Osteocyte (in vitro differentiated cells): ENCODE results near the gene ADAMTSL2. TPM values are rescaled to one million over a fixed set of nuclear protein-coding genes. Genes with fewer than 3 reads are reported as not detected.

ENCODE experiments used
- DNase-seq: peaks from one replicate; pipeline ENCODE4 v3.0.0; 2021; ENCODE audit warnings: mixed read lengths; ENCODE audit not compliant: unreplicated experiment; ENCODE audit errors: extremely low spot score
- H3K27ac Mint-ChIP-seq: one replicate; pipeline ENCODE4 v1.8.0; 2021; ENCODE audit warnings: mild to moderate bottlenecking, mixed read lengths; ENCODE audit not compliant: unreplicated experiment
- H3K27me3 Mint-ChIP-seq: one replicate; pipeline ENCODE4 v1.8.0; 2021; ENCODE audit warnings: mixed read lengths; ENCODE audit not compliant: unreplicated experiment
- H3K36me3 Mint-ChIP-seq: one replicate; pipeline ENCODE4 v1.8.0; 2021; ENCODE audit warnings: mixed read lengths; ENCODE audit not compliant: unreplicated experiment
- H3K4me1 Mint-ChIP-seq: one replicate; pipeline ENCODE4 v1.8.0; 2021; ENCODE audit warnings: mixed read lengths; ENCODE audit not compliant: unreplicated experiment
- H3K4me3 Mint-ChIP-seq: one replicate; pipeline ENCODE4 v1.8.0; 2021; ENCODE audit warnings: mild to moderate bottlenecking, moderate library complexity, mixed read lengths; ENCODE audit not compliant: unreplicated experiment
- H3K9me3 Mint-ChIP-seq: one replicate; pipeline ENCODE4 v1.8.0; 2021; ENCODE audit warnings: mixed read lengths; ENCODE audit not compliant: unreplicated experiment
- CTCF ChIP-seq: fragments of 200-600 bp; sonication (generic); IDR thresholded peaks from 2 replicates; pipeline ENCODE4 v1.5.0; 2021; ENCODE audit warnings: antibody characterized with exemption, mild to moderate bottlenecking, moderate library complexity
- total RNA-seq: library from RNA; stranded (reverse); gene quantifications from 2 replicates; pipeline ENCODE4 v1.2.1, GENCODE V29; 2021

The ADAMTSL2 gene
- total RNA-seq, 1 donor from 2014 or later, result 0.11 TPM

DNA sequence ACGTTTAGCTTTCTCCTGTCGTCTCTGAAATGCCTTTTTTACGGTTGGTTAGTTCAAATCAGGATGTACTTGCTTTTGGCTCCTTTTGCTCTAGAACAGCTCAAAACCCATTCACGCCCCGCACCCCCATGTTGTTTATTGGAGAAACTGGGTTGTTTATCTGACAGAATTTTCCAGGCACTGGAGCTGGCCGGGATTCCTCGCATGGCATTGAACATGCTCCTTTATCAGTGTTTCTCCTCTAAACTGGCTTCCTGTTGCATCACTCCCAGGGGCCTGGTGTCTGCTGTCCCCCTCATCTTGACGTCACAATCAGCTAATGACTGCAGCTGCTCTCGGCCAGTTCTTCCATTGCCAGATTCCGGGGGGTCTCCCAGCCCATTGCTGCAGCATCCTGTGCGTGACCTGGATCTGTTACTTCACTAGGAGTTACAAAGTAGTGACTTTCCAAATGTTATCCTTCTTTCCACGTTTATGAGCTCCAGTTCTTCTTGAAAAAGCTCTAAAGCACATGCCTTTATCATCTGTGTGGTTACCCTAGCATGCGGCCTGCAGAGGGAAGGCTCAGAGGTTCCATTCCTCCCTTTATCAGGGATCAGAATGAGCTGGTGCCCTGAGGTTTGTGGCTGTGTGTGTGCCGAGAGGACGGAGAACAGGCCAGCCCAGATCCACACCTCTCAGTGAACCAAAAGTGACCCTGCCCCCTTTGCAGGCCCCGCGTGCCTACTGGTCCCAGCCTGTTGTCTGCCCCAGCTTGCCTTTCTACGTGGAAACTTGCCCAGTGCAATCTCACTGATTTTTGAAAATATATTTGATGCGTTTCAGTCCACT lies 47.2 kb downstream of the ADAMTSL2 start:
- peaks cover 60% of the 10 kb centered on the region for H3K27me3 Mint-ChIP-seq
- H3K9me3 Mint-ChIP-seq, result no peaks in the 10 kb centered on the region
- no peak overlapping the region for H3K27ac Mint-ChIP-seq
- no peak for DNase-seq
- no peaks in the 10 kb centered on the region for H3K36me3 Mint-ChIP-seq
- peaks cover 17% of the 10 kb centered on the region for H3K4me1 Mint-ChIP-seq
- no peak overlapping the region for H3K4me3 Mint-ChIP-seq
- TF ChIP-seq CTCF, result no peak

DNA sequence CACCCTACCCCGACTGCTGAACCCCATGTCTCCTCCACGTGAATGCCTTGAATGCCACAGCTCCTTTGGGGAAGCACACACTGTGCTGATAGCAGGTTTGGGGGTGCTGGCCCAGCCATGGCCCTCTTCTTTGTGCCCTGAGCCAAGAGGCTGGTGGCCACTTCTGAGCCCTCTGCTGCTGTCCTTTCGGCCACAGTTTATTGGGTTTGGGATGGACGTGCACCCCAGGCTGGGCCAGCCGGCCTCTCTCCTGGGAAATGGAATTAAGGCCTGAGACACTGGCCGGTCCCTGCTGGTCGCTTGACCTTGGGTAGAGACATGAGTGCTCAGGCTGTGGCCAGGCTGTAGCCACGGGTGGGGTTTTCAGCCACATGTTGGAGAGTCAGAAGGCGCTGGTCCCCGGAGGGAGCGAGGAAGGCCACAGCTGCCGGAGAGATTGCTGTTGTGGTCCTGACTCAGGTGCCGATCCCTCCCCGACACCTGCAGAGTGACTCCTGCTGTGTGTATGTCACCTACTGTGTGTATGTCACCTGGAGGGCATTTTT lies 48.1 kb downstream of the ADAMTSL2 start:
- Mint-ChIP-seq H3K4me1 (peaks cover 14% of the 10 kb centered on the region), H3K4me3 (no peak overlapping the region), H3K27ac (no peak overlapping the region), H3K9me3 (no peaks in the 10 kb centered on the region), H3K36me3 (no peaks in the 10 kb centered on the region), H3K27me3 (peaks cover 57% of the 10 kb centered on the region)
- TF ChIP-seq CTCF, result no peak
- no peak for DNase-seq

DNA sequence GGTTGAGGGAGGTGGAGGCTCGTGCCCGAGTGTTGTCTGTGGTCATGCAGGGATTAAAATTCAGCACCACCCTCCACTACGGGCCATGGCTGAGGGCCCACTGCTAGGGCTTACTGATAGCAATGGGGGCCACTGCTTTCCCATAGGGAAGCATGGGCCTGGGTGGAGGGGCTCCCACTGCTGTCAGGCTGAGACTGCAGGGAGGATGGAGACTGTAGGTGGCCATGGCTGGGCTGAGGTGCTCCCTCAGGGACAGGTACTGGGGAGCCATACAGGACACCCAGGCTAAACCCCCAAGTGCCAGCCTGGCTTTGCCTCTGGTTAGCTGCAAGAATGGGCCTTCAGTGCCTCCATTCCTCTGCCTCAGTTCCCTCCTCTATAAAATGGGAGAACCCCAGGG lies 48.6 kb downstream of the ADAMTSL2 start:
- peaks cover 56% of the 10 kb centered on the region for H3K27me3 Mint-ChIP-seq
- DNase-seq, result no peak
- TF ChIP-seq CTCF, result no peak
- H3K36me3 Mint-ChIP-seq, result no peaks in the 10 kb centered on the region
- H3K27ac Mint-ChIP-seq, result no peak overlapping the region
- peaks cover 14% of the 10 kb centered on the region for H3K4me1 Mint-ChIP-seq
- H3K9me3 Mint-ChIP-seq, result no peaks in the 10 kb centered on the region
- H3K4me3 Mint-ChIP-seq, result no peak overlapping the region

GRCh38 chr9:133583586-133583985 lies 49.1 kb downstream of the ADAMTSL2 start:
- Mint-ChIP-seq H3K9me3 (no peaks in the 10 kb centered on the region), H3K4me1 (peaks cover 14% of the 10 kb centered on the region)
- DNase-seq, result no peak

More at GRCh38 chr9:133583586-133583985, 49.1 kb downstream of the ADAMTSL2 start:
- Mint-ChIP-seq H3K27ac (no peak overlapping the region), H3K27me3 (peaks cover 53% of the 10 kb centered on the region), H3K36me3 (no peaks in the 10 kb centered on the region), H3K4me3 (no peak overlapping the region)
- TF ChIP-seq CTCF, result no peak
